Measurements from ENCODE around the gene PFDN4. TPM values are rescaled to one million over a fixed set of nuclear protein-coding genes. Genes with fewer than 3 reads are reported as not detected.

The PFDN4 gene
- total and polyA plus RNA-seq, 2 of the 13 experiments (the other 11 are each of a cell fraction or from before 2014, with no cell fraction given), result 59.8 to 227 TPM

GRCh38 chr20:54197621-54198604, 10.0 kb upstream of the PFDN4 start (continued):
- TF ChIP-seq HOXA9 (CRISPR knock-in tag; IDR thresholded peaks at IDR 0.05; ENCODE audit: borderline replicate concordance), result no peak
- TF ChIP-seq GTF2F1 (IDR thresholded peaks at IDR 0.05; ENCODE audit: low read length), result no peak
- TF ChIP-seq ZFP1 (CRISPR knock-in tag; IDR thresholded peaks at IDR 0.05), result no peak
- no peak for TF ChIP-seq ZMYM3 (CRISPR knock-in tag; IDR thresholded peaks at IDR 0.05)
- TF ChIP-seq MEIS2 (CRISPR knock-in tag; IDR thresholded peaks at IDR 0.05), result no peak
- TF ChIP-seq CENPX (CRISPR knock-in tag; IDR thresholded peaks at IDR 0.05), result no peak
- TF ChIP-seq, protein P1, sequence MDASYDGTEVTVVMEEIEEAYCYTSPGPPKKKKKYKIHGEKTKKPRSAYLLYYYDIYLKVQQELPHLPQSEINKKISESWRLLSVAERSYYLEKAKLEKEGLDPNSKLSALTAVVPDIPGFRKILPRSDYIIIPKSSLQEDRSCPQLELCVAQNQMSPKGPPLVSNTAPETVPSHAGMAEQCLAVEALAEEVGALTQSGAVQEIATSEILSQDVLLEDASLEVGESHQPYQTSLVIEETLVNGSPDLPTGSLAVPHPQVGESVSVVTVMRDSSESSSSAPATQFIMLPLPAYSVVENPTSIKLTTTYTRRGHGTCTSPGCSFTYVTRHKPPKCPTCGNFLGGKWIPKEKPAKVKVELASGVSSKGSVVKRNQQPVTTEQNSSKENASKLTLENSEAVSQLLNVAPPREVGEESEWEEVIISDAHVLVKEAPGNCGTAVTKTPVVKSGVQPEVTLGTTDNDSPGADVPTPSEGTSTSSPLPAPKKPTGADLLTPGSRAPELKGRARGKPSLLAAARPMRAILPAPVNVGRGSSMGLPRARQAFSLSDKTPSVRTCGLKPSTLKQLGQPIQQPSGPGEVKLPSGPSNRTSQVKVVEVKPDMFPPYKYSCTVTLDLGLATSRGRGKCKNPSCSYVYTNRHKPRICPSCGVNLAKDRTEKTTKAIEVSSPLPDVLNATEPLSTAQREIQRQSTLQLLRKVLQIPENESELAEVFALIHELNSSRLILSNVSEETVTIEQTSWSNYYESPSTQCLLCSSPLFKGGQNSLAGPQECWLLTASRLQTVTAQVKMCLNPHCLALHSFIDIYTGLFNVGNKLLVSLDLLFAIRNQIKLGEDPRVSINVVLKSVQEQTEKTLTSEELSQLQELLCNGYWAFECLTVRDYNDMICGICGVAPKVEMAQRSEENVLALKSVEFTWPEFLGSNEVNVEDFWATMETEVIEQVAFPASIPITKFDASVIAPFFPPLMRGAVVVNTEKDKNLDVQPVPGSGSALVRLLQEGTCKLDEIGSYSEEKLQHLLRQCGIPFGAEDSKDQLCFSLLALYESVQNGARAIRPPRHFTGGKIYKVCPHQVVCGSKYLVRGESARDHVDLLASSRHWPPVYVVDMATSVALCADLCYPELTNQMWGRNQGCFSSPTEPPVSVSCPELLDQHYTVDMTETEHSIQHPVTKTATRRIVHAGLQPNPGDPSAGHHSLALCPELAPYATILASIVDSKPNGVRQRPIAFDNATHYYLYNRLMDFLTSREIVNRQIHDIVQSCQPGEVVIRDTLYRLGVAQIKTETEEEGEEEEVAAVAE (CRISPR knock-in tag; IDR thresholded peaks at IDR 0.05; ENCODE audit: borderline replicate concordance), result peak; percentile 50; the same call in 1 of the 2 replicates
- peak; percentile 56; the same call in 1 of the 2 replicates for TF ChIP-seq GFI1 (CRISPR knock-in tag; IDR thresholded peaks at IDR 0.05; ENCODE audit: borderline replicate concordance)
- TF ChIP-seq ZSCAN20 (CRISPR knock-in tag; IDR thresholded peaks at IDR 0.05; ENCODE audit: borderline replicate concordance), result no peak; the same call in 1 of the 2 replicates
- TF ChIP-seq STAT6 (CRISPR knock-in tag; IDR thresholded peaks at IDR 0.05; ENCODE audit: borderline replicate concordance), result no peak
- TF ChIP-seq DMAP1 (CRISPR knock-in tag; IDR thresholded peaks at IDR 0.05), result no peak
- peak; percentile 92 for TF ChIP-seq CTCF (CRISPR knock-in tag; IDR thresholded peaks at IDR 0.05)
- TF ChIP-seq ARID2 (CRISPR knock-in tag; IDR thresholded peaks at IDR 0.05; ENCODE audit: borderline replicate concordance), result 0 out of 2 replicates have a peak, but pooled peaks have one; percentile 90
- no peak for TF ChIP-seq ELF1 (CRISPR knock-in tag; IDR thresholded peaks at IDR 0.05)
- TF ChIP-seq NR2F1 (CRISPR knock-in tag; IDR thresholded peaks at IDR 0.05), result no peak
- 0 out of 2 replicates have a peak, but pooled peaks have one; percentile 28 for TF ChIP-seq TP53 (CRISPR knock-in tag; conservative IDR thresholded peaks at IDR 0.05)
- TF ChIP-seq ZNF430 (CRISPR knock-in tag; IDR thresholded peaks at IDR 0.05), result 0 out of 2 replicates have a peak, but pooled peaks have one; percentile 53
- no peak for TF ChIP-seq RFXAP (CRISPR knock-in tag; IDR thresholded peaks at IDR 0.05; ENCODE audit: borderline replicate concordance)
- TF ChIP-seq ZSCAN31 (CRISPR knock-in tag; IDR thresholded peaks at IDR 0.05; ENCODE audit: low read depth), result 0 out of 2 replicates have a peak, but pooled peaks have one; percentile 22
- no peak for TF ChIP-seq DR1 (CRISPR knock-in tag; IDR thresholded peaks at IDR 0.05)
